Calu3 (cell line): ENCODE data around the gene NELL1. TPM values are rescaled to one million over a fixed set of nuclear protein-coding genes. Genes with fewer than 3 reads are reported as not detected.

ENCODE experiments used
- BruUV-seq: library from RNA; stranded (reverse); fragments of 400-500 nt; replicated peaks from 2 replicates; lab custom pipeline; 2021; lab: Mats Ljungman, UMichigan
- CTCF ChIA-PET: fragments of 300-600 bp; sonication (Branson Sonifier 250); formaldehyde crosslinking; loops from one replicate; lab custom pipeline; 2022; ENCODE audit warnings: antibody characterized with exemption; lab: Charles Lee
- DNase-seq: peaks from one replicate; pipeline ENCODE4 v3.0.0; 2022
- H3K27ac Mint-ChIP-seq: one replicate; pipeline ENCODE4 v1.8.0; 2022; ENCODE audit warnings: mixed read lengths; ENCODE audit not compliant: unreplicated experiment
- H3K27me3 Mint-ChIP-seq: one replicate; pipeline ENCODE4 v1.8.0; 2022; ENCODE audit warnings: mixed read lengths; ENCODE audit not compliant: unreplicated experiment
- H3K36me3 Mint-ChIP-seq: one replicate; pipeline ENCODE4 v1.8.0; 2022; ENCODE audit warnings: mild to moderate bottlenecking, moderate library complexity, mixed read lengths; ENCODE audit not compliant: insufficient read depth, unreplicated experiment
- H3K4me1 Mint-ChIP-seq: one replicate; pipeline ENCODE4 v1.8.0; 2022; ENCODE audit warnings: mild to moderate bottlenecking, low read depth, mixed read lengths; ENCODE audit not compliant: unreplicated experiment
- H3K4me3 Mint-ChIP-seq: one replicate; pipeline ENCODE4 v1.8.0; 2022; ENCODE audit warnings: mild to moderate bottlenecking, low read depth, moderate library complexity, mixed read lengths; ENCODE audit not compliant: unreplicated experiment
- H3K9me3 Mint-ChIP-seq: one replicate; pipeline ENCODE4 v1.8.0; 2022; ENCODE audit warnings: low read depth, mixed read lengths; ENCODE audit not compliant: unreplicated experiment
- intact Hi-C: fragments of 100-400 bp; cut with micrococcal nuclease; formaldehyde crosslinking; loops from one replicate; pipeline ENCODE4 v1.10.0; 2022; ENCODE audit not compliant: unreplicated experiment
- total RNA-seq: library from RNA; stranded (reverse); gene quantifications from 2 replicates; pipeline ENCODE4 v1.2.3, GENCODE V29; 2022
- TF ChIP-seq, protein P1 (sequence below): fragments of 200-600 bp; IDR thresholded peaks from one replicate; pipeline ENCODE4 v1.8.0; 2022; ENCODE audit warnings: antibody characterized with exemption; ENCODE audit not compliant: unreplicated experiment

The NELL1 gene
- total RNA-seq, 1 experiment from 2014 or later: not detected

DNA sequence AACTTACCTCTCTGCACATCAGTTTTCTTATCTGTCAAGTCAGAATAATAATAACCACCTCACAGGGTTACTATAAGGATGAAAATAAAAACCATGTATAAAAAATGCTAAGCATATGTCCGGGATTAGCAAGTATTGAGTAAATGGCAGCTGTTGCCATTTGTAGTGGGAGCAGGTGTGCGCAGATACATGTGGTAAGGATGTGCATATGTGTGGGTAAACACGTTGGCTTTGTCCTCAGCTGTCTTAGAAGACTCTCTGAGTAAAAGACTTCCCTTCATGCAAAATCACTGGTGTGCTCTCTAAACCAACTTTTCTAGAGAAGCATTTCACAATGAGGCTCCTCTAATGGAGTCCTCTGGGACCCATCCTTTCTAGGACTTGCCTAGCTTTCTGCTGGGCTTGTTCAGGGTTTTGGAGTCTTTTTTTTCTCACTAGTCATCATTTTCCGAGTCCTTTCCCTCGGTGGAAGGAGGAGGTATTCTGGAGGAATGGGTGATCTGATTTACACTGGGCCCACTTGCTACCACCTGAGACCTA lies 62.4 kb downstream of the NELL1 start:
- H3K4me1 Mint-ChIP-seq: no peaks in the 10 kb centered on the region
- no peak overlapping the region for H3K4me3 Mint-ChIP-seq
- intact Hi-C loops: no loop called here
- no peaks in the 10 kb centered on the region for H3K27me3 Mint-ChIP-seq
- CTCF ChIA-PET: no interaction called here
- DNase-seq: no peak
- no peaks in the 10 kb centered on the region for H3K36me3 Mint-ChIP-seq
- TF ChIP-seq, protein P1, sequence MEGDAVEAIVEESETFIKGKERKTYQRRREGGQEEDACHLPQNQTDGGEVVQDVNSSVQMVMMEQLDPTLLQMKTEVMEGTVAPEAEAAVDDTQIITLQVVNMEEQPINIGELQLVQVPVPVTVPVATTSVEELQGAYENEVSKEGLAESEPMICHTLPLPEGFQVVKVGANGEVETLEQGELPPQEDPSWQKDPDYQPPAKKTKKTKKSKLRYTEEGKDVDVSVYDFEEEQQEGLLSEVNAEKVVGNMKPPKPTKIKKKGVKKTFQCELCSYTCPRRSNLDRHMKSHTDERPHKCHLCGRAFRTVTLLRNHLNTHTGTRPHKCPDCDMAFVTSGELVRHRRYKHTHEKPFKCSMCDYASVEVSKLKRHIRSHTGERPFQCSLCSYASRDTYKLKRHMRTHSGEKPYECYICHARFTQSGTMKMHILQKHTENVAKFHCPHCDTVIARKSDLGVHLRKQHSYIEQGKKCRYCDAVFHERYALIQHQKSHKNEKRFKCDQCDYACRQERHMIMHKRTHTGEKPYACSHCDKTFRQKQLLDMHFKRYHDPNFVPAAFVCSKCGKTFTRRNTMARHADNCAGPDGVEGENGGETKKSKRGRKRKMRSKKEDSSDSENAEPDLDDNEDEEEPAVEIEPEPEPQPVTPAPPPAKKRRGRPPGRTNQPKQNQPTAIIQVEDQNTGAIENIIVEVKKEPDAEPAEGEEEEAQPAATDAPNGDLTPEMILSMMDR: no peak
- H3K27ac Mint-ChIP-seq: no peak overlapping the region
- no TSS peak for BruUV-seq
- no peaks in the 10 kb centered on the region for H3K9me3 Mint-ChIP-seq

DNA sequence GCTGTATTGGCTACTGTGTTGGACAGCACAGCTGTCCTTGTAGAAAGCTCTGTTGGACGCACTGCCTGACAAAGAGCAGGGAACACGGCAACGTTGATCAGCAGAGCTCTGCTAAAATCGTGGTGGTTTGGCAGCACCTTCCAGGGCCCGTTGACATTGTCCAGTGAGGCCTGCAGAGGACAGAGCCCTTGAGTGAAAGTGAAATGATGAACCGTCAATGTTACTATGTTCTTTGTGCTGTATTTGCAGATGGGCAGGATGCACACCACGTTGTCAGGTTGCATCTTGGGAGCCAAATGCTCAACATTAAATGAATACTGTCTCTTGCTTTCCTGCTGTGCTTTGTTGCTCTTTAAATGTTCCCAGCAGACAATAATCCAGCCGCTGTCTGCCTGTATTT lies 69.7 kb downstream of the NELL1 start:
- intact Hi-C loops: no loop called here
- Mint-ChIP-seq H3K4me1 (no peaks in the 10 kb centered on the region), H3K9me3 (peaks cover 6% of the 10 kb centered on the region), H3K36me3 (no peaks in the 10 kb centered on the region), H3K4me3 (no peak overlapping the region), H3K27me3 (no peaks in the 10 kb centered on the region), H3K27ac (no peak overlapping the region)
- TF ChIP-seq, protein P1: no peak
- BruUV-seq: no TSS peak
- DNase-seq: no peak
- CTCF ChIA-PET: no interaction called here

DNA sequence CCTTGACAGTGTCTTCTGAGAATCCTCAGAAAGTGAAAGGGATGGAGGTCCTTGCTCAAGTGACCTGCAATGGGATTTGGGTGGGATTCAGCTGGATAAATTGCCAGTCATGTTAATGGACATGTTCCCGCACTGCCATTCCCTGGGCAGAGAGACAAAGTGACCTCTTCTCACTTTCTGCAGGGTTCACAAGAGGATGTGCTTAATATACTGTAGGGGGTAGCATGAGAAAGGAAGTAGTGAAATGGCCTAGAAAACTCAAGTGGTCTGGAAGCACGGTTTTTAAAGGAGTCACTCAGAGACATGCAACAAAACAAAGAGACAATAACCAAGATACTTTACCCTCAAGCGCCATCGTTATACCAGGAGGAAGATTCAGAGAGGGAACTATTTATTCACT lies 70.2 kb downstream of the NELL1 start:
- no peak overlapping the region for H3K27ac Mint-ChIP-seq
- no peaks in the 10 kb centered on the region for H3K4me1 Mint-ChIP-seq
- no peaks in the 10 kb centered on the region for H3K27me3 Mint-ChIP-seq
- H3K4me3 Mint-ChIP-seq: no peak overlapping the region
- peaks cover 6% of the 10 kb centered on the region for H3K9me3 Mint-ChIP-seq
- TF ChIP-seq, protein P1: no peak
- intact Hi-C loops: no loop called here
- BruUV-seq: no TSS peak
- H3K36me3 Mint-ChIP-seq: no peaks in the 10 kb centered on the region
- CTCF ChIA-PET: no interaction called here
- no peak for DNase-seq

DNA sequence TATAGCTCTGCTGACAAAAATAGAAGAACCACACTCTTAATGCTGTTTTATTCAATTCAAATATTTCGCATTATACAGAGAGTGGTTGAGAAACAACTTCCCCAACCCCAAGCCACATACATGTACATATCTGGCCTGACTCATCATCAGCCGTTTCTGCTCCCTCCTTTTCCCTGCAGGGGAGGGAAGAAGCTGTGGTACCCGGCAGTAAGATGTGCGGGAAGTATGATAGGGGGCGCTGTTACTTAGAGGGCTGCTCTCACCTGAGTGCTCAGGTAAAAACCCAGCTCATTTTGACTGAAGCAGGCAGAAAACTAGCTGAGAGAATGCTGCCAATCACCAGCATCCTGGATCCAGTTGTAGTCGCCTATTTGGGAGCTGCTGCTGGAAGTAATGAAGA lies 85.5 kb downstream of the NELL1 start:
- Mint-ChIP-seq H3K36me3 (no peaks in the 10 kb centered on the region), H3K27ac (no peak overlapping the region), H3K9me3 (peaks cover 8% of the 10 kb centered on the region), H3K4me1 (no peaks in the 10 kb centered on the region), H3K4me3 (no peak overlapping the region), H3K27me3 (no peaks in the 10 kb centered on the region)
- no TSS peak for BruUV-seq
- no peak for DNase-seq
- CTCF ChIA-PET: no interaction called here
- TF ChIP-seq, protein P1: no peak
- intact Hi-C loops: no loop called here
